HG03139 (cell line): Measurements from ENCODE around the gene GLIS1.

Experiments used
- ATAC-seq: cut with Tn5 transposase; IDR thresholded peaks from one replicate; pipeline ENCODE4 v1.9.1; 2021; ENCODE audit not compliant: unreplicated experiment

Gene GLIS1

GRCh38 chr1:53695116-53695515 is 43.8 kb downstream of the GLIS1 start:
- ATAC-seq = no peak

GRCh38 chr1:53694718-53695091 is 44.3 kb downstream of the GLIS1 start:
- no peak for ATAC-seq

- ATAC-seq = no peak
Observed at GRCh38 chr1:53693773-53694717, 44.9 kb downstream of the GLIS1 start.

GRCh38 chr1:53693339-53693738 is 45.6 kb downstream of the GLIS1 start:
- no peak for ATAC-seq

- no peak for ATAC-seq
Observed at GRCh38 chr1:53691326-53691725, 47.6 kb downstream of the GLIS1 start.

GRCh38 chr1:53690411-53690810 is 48.6 kb downstream of the GLIS1 start:
- ATAC-seq = no peak

GRCh38 chr1:53689736-53690326 is 49.1 kb downstream of the GLIS1 start:
- ATAC-seq = no peak

GRCh38 chr1:53689223-53689622 is 49.7 kb downstream of the GLIS1 start:
- no peak for ATAC-seq

- no peak for ATAC-seq
Observed at GRCh38 chr1:53688381-53689102, 50.4 kb downstream of the GLIS1 start.

GRCh38 chr1:53687901-53688300 is 51.1 kb downstream of the GLIS1 start:
- ATAC-seq = no peak

- no peak for ATAC-seq
Observed at GRCh38 chr1:53687426-53687825, 51.5 kb downstream of the GLIS1 start.

GRCh38 chr1:53686965-53687267 is 52.0 kb downstream of the GLIS1 start:
- no peak for ATAC-seq

- ATAC-seq = no peak
Observed at GRCh38 chr1:53686091-53686964, 52.6 kb downstream of the GLIS1 start.

GRCh38 chr1:53685272-53686051 is 53.5 kb downstream of the GLIS1 start:
- ATAC-seq = no peak

GRCh38 chr1:53684741-53685140 is 54.2 kb downstream of the GLIS1 start:
- no peak for ATAC-seq

GRCh38 chr1:53683986-53684740 is 54.8 kb downstream of the GLIS1 start:
- no peak for ATAC-seq

- ATAC-seq = no peak
Observed at GRCh38 chr1:53682881-53683280, 56.1 kb downstream of the GLIS1 start.

- no peak for ATAC-seq
Observed at GRCh38 chr1:53681977-53682685, 56.8 kb downstream of the GLIS1 start.
